WTC11 (cell line): Measurements from ENCODE around the gene CPNE9. TPM values are rescaled to one million over a fixed set of nuclear protein-coding genes. Genes with fewer than 3 reads are reported as not detected.

Experiments
- ATAC-seq: fragments of 200-7000 bp; cut with Tn5 transposase; 2 replicates; pipeline ENCODE4 v1.10.0; 2021; ENCODE audit warnings: mild to moderate bottlenecking, moderate library complexity
- CTCF ChIA-PET: fragments of 300-600 bp; sonication (Branson Sonifier 250); formaldehyde crosslinking; loops from one replicate; lab custom pipeline; 2021; ENCODE audit warnings: antibody characterized with exemption; lab: Charles Lee
- POLR2A ChIA-PET: fragments of 350-600 bp; sonication (Branson Sonifier 250); formaldehyde crosslinking; loops from one replicate; lab custom pipeline; 2021; ENCODE audit warnings: antibody characterized with exemption; lab: Charles Lee
- DNase-seq: peaks from one replicate; pipeline ENCODE4 v3.0.0; 2021; ENCODE audit warnings: low spot score
- H3K27ac Mint-ChIP-seq: 2 replicates; pipeline ENCODE4 v1.8.0; 2021; ENCODE audit warnings: mixed read lengths
- H3K27me3 Mint-ChIP-seq: 2 replicates; pipeline ENCODE4 v1.8.0; 2021; ENCODE audit warnings: low read depth, mild to moderate bottlenecking, moderate library complexity, mixed read lengths
- H3K36me3 Mint-ChIP-seq: 2 replicates; pipeline ENCODE4 v1.8.0; 2021; ENCODE audit warnings: mixed read lengths
- H3K4me1 Mint-ChIP-seq: 2 replicates; pipeline ENCODE4 v1.8.0; 2022; ENCODE audit warnings: mixed read lengths
- H3K4me3 Mint-ChIP-seq: 2 replicates; pipeline ENCODE4 v1.8.0; 2021; ENCODE audit warnings: mild to moderate bottlenecking, moderate library complexity, mixed read lengths
- H3K9me3 Mint-ChIP-seq: 2 replicates; pipeline ENCODE4 v1.8.0; 2021; ENCODE audit warnings: mixed read lengths
- ATF1 ChIP-seq: sonication (generic); formaldehyde crosslinking; IDR thresholded peaks from 2 replicates; pipeline ENCODE4 v1.8.1; 2023; ENCODE audit warnings: mild to moderate bottlenecking, moderate library complexity, missing genetic modification reagents
- ETV6 ChIP-seq: sonication (generic); formaldehyde crosslinking; IDR thresholded peaks from 2 replicates; pipeline ENCODE4 v1.8.1; 2022; ENCODE audit warnings: mild to moderate bottlenecking, missing genetic modification reagents
- FOXP1 ChIP-seq: sonication (generic); formaldehyde crosslinking; IDR thresholded peaks from 2 replicates; pipeline ENCODE4 v1.8.0; 2022; ENCODE audit warnings: missing genetic modification reagents, mild to moderate bottlenecking, moderate library complexity, borderline replicate concordance
- GRHL2 ChIP-seq: fragments of 250-450 bp; sonication (Bioruptor Pico); IDR thresholded peaks from 2 replicates; pipeline ENCODE4 v1.8.0; 2022; ENCODE audit warnings: mild to moderate bottlenecking, moderate library complexity; ENCODE audit not compliant: insufficient replicate concordance, severe bottlenecking
- HMGA2 ChIP-seq: fragments of 250-450 bp; sonication (Bioruptor Pico); IDR thresholded peaks from 2 replicates; pipeline ENCODE4 v1.4.0; 2021; ENCODE audit warnings: mild to moderate bottlenecking, moderate library complexity
- IRF2 ChIP-seq: sonication (generic); formaldehyde crosslinking; IDR thresholded peaks from 2 replicates; pipeline ENCODE4 v1.8.0; 2022; ENCODE audit warnings: low read depth, missing genetic modification reagents, borderline replicate concordance
- JUN ChIP-seq: sonication (generic); formaldehyde crosslinking; IDR thresholded peaks from 2 replicates; pipeline ENCODE4 v1.8.0; 2023; ENCODE audit warnings: mild to moderate bottlenecking, missing genetic modification reagents
- MYBL2 ChIP-seq: sonication (generic); formaldehyde crosslinking; IDR thresholded peaks from 2 replicates; pipeline ENCODE4 v1.8.1; 2023; ENCODE audit warnings: mild to moderate bottlenecking, moderate library complexity, missing genetic modification reagents
- NFE2L1 ChIP-seq: sonication (generic); formaldehyde crosslinking; IDR thresholded peaks from 2 replicates; pipeline ENCODE4 v1.8.1; 2023; ENCODE audit warnings: missing genetic modification reagents
- NR1H2 ChIP-seq: sonication (generic); formaldehyde crosslinking; IDR thresholded peaks from 2 replicates; pipeline ENCODE4 v1.9.0; 2021; ENCODE audit warnings: mild to moderate bottlenecking, moderate library complexity, missing genetic modification reagents
- NR3C1 ChIP-seq: sonication (generic); formaldehyde crosslinking; conservative IDR thresholded peaks from 2 replicates; pipeline ENCODE4 v1.8.1; 2023; ENCODE audit warnings: low read depth, mild to moderate bottlenecking, missing genetic modification reagents
- PRRX2 ChIP-seq: fragments of 250-450 bp; sonication (Bioruptor Pico); IDR thresholded peaks from 2 replicates; pipeline ENCODE4 v1.8.0; 2021; ENCODE audit warnings: mild to moderate bottlenecking
- RELA ChIP-seq: sonication (generic); formaldehyde crosslinking; IDR thresholded peaks from 2 replicates; pipeline ENCODE4 v1.8.1; 2022; ENCODE audit warnings: missing genetic modification reagents, mild to moderate bottlenecking, borderline replicate concordance
- RORB ChIP-seq: fragments of 250-450 bp; sonication (Bioruptor Pico); IDR thresholded peaks from 2 replicates; pipeline ENCODE4 v1.9.0; 2021; ENCODE audit warnings: mild to moderate bottlenecking
- SMAD3 ChIP-seq: sonication (generic); formaldehyde crosslinking; IDR thresholded peaks from 2 replicates; pipeline ENCODE4 v1.8.0; 2022; ENCODE audit warnings: missing genetic modification reagents, mild to moderate bottlenecking, borderline replicate concordance
- SP1 ChIP-seq: sonication (generic); formaldehyde crosslinking; conservative IDR thresholded peaks from 2 replicates; pipeline ENCODE4 v1.8.1; 2022; ENCODE audit warnings: missing genetic modification reagents
- TEAD1 ChIP-seq: sonication (generic); formaldehyde crosslinking; IDR thresholded peaks from 2 replicates; pipeline ENCODE4 v1.8.0; 2022; ENCODE audit warnings: mild to moderate bottlenecking, missing genetic modification reagents
- ZNF121 ChIP-seq: sonication (generic); formaldehyde crosslinking; IDR thresholded peaks from 2 replicates; pipeline ENCODE4 v1.8.0; 2023; ENCODE audit warnings: missing genetic modification reagents
- ZNF423 ChIP-seq: fragments of 250-450 bp; sonication (Bioruptor Pico); IDR thresholded peaks from 2 replicates; pipeline ENCODE4 v2.1.2; 2022; ENCODE audit warnings: mild to moderate bottlenecking, moderate library complexity
- total RNA-seq: library from RNA; stranded (reverse); gene quantifications from 3 replicates; pipeline ENCODE4 v1.2.3, GENCODE V29; 2021
- TF ChIP-seq, protein P1 (sequence below): sonication (generic); formaldehyde crosslinking; IDR thresholded peaks from 2 replicates; pipeline ENCODE4 v1.8.1; 2023; ENCODE audit warnings: mild to moderate bottlenecking, missing genetic modification reagents
- TF ChIP-seq, protein P2 (sequence below): sonication (generic); formaldehyde crosslinking; conservative IDR thresholded peaks from 2 replicates; pipeline ENCODE4 v1.8.1; 2022; ENCODE audit warnings: mild to moderate bottlenecking, missing genetic modification reagents
- TF ChIP-seq, protein P3 (sequence below): fragments of 250-450 bp; sonication (Bioruptor Pico); IDR thresholded peaks from 2 replicates; pipeline ENCODE4 v2.1.2; 2022; ENCODE audit warnings: mild to moderate bottlenecking, moderate library complexity
- TF ChIP-seq, protein P4 (sequence below): fragments of 250-450 bp; sonication (Bioruptor Pico); IDR thresholded peaks from 2 replicates; pipeline ENCODE4 v1.9.0; 2021; ENCODE audit warnings: mild to moderate bottlenecking
- TF ChIP-seq, protein P5 (sequence below): sonication (generic); formaldehyde crosslinking; IDR thresholded peaks from 2 replicates; pipeline ENCODE4 v1.8.1; 2023; ENCODE audit warnings: mild to moderate bottlenecking, missing genetic modification reagents, moderate library complexity
- TF ChIP-seq, protein P6 (sequence below): sonication (generic); formaldehyde crosslinking; IDR thresholded peaks from 2 replicates; pipeline ENCODE4 v1.8.0; 2023; ENCODE audit warnings: mild to moderate bottlenecking, missing genetic modification reagents
- TF ChIP-seq, protein P7 (sequence below): sonication (generic); formaldehyde crosslinking; IDR thresholded peaks from 2 replicates; pipeline ENCODE4 v1.8.1; 2023; ENCODE audit warnings: mild to moderate bottlenecking, moderate library complexity, missing genetic modification reagents
- TF ChIP-seq, protein P8 (sequence below): fragments of 200-600 bp; IDR thresholded peaks from 2 replicates; pipeline ENCODE4 v1.8.0; 2022; ENCODE audit warnings: antibody characterized with exemption

CPNE9 gene
- total RNA-seq, 1 experiment from 2014 or later, result 3.2 TPM

DNA sequence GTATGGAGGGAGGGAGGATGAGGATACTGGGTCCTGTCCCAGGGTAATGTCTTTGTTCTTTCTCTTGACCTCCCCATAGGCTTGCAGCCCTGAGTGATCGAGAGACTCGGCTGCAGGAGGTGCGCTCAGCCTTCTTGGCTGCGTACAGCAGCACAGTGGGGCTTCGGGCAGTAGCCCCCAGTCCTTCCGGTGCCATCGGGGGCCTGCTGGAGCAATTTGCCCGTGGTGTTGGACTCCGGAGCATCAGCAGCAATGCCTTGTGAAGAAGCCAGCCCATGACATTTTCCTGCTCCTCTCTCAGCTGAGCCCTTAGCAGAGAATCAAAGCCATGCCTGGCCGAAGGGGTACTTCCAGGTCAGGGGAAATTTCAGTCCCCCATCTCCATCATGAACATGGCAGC lies 1.9 kb upstream of the CPNE9 start:
- H3K27ac Mint-ChIP-seq, result no peak overlapping the region
- no peaks in the 10 kb centered on the region for H3K4me1 Mint-ChIP-seq
- no peak for DNase-seq
- H3K27me3 Mint-ChIP-seq, result peaks cover 27% of the 10 kb centered on the region
- ATAC-seq, result no peak
- TF ChIP-seq PRRX2 (CRISPR knock-in tag) (no peak), TEAD1 (no peak), NR3C1 (CRISPR knock-in tag) (no peak), RELA (CRISPR knock-in tag) (no peak), NFE2L1 (no peak), ZNF423 (CRISPR knock-in tag) (no peak), NR1H2 (CRISPR knock-in tag) (no peak), JUN (CRISPR knock-in tag) (no peak), RORB (CRISPR knock-in tag) (no peak), ATF1 (CRISPR knock-in tag) (no peak), SP1 (CRISPR knock-in tag) (no peak), ETV6 (CRISPR knock-in tag) (no peak), ZNF121 (CRISPR knock-in tag) (no peak), FOXP1 (no peak)
- TF ChIP-seq, protein P1, sequence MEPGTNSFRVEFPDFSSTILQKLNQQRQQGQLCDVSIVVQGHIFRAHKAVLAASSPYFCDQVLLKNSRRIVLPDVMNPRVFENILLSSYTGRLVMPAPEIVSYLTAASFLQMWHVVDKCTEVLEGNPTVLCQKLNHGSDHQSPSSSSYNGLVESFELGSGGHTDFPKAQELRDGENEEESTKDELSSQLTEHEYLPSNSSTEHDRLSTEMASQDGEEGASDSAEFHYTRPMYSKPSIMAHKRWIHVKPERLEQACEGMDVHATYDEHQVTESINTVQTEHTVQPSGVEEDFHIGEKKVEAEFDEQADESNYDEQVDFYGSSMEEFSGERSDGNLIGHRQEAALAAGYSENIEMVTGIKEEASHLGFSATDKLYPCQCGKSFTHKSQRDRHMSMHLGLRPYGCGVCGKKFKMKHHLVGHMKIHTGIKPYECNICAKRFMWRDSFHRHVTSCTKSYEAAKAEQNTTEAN (CRISPR knock-in tag), result no peak
- TF ChIP-seq, protein P2, sequence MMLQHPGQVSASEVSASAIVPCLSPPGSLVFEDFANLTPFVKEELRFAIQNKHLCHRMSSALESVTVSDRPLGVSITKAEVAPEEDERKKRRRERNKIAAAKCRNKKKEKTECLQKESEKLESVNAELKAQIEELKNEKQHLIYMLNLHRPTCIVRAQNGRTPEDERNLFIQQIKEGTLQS (CRISPR knock-in tag), result no peak
- TF ChIP-seq, protein P3, sequence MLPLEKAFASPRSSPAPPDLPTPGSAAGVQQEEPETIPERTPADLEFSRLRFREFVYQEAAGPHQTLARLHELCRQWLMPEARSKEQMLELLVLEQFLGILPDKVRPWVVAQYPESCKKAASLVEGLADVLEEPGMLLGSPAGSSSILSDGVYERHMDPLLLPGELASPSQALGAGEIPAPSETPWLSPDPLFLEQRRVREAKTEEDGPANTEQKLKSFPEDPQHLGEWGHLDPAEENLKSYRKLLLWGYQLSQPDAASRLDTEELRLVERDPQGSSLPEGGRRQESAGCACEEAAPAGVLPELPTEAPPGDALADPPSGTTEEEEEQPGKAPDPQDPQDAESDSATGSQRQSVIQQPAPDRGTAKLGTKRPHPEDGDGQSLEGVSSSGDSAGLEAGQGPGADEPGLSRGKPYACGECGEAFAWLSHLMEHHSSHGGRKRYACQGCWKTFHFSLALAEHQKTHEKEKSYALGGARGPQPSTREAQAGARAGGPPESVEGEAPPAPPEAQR (CRISPR knock-in tag), result no peak
- TF ChIP-seq, protein P4, sequence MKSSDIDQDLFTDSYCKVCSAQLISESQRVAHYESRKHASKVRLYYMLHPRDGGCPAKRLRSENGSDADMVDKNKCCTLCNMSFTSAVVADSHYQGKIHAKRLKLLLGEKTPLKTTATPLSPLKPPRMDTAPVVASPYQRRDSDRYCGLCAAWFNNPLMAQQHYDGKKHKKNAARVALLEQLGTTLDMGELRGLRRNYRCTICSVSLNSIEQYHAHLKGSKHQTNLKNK (CRISPR knock-in tag), result no peak
- H3K9me3 Mint-ChIP-seq, result no peaks in the 10 kb centered on the region
- H3K4me3 Mint-ChIP-seq, result no peak overlapping the region
- ChIA-PET POLR2A (no interaction called here), CTCF (no interaction called here)
- H3K36me3 Mint-ChIP-seq, result no peaks in the 10 kb centered on the region

DNA sequence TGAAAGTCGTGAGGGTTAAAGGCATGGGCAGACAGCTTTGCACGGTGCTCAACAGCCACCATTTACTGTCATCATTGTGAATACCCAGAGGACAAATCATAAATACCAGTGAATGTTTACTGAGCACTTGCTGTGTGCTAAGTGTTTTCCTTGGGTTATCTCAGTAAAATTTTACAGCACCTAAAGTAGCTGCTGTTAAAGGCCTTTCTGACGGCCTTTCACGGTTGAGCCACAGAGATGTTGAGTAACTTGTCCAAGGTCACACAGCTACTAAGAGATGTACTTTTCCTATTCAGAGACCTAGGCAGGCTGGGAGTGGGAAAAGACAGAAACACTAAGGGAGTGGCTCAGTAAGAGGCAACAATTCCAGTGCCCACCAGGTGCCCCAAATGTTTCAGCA lies 393 bp upstream of the CPNE9 start:
- H3K9me3 Mint-ChIP-seq, result no peaks in the 10 kb centered on the region
- no peaks in the 10 kb centered on the region for H3K4me1 Mint-ChIP-seq
- ChIA-PET CTCF (interaction anchor here (1.0 to 2.5 kb wide), 2 partner anchors 24 to 202 kb away, joined by 4 to 20 read pairs; no protein-coding TSS in a partner anchor), POLR2A (no interaction called here)
- no peaks in the 10 kb centered on the region for H3K36me3 Mint-ChIP-seq
- ATAC-seq (no peak), DNase-seq (no peak)
- peak overlapping the region; percentile 47 for H3K4me3 Mint-ChIP-seq
- peaks cover 36% of the 10 kb centered on the region for H3K27me3 Mint-ChIP-seq
- no peak overlapping the region for H3K27ac Mint-ChIP-seq
- no peak for TF ChIP-seq IRF2 (CRISPR knock-in tag)
- TF ChIP-seq GRHL2 (CRISPR knock-in tag), result no peak
- no peak for TF ChIP-seq JUN (CRISPR knock-in tag)
- TF ChIP-seq NR3C1 (CRISPR knock-in tag), result no peak
- TF ChIP-seq, protein P5, sequence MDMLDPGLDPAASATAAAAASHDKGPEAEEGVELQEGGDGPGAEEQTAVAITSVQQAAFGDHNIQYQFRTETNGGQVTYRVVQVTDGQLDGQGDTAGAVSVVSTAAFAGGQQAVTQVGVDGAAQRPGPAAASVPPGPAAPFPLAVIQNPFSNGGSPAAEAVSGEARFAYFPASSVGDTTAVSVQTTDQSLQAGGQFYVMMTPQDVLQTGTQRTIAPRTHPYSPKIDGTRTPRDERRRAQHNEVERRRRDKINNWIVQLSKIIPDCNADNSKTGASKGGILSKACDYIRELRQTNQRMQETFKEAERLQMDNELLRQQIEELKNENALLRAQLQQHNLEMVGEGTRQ (CRISPR knock-in tag), result no peak
- TF ChIP-seq, protein P6, sequence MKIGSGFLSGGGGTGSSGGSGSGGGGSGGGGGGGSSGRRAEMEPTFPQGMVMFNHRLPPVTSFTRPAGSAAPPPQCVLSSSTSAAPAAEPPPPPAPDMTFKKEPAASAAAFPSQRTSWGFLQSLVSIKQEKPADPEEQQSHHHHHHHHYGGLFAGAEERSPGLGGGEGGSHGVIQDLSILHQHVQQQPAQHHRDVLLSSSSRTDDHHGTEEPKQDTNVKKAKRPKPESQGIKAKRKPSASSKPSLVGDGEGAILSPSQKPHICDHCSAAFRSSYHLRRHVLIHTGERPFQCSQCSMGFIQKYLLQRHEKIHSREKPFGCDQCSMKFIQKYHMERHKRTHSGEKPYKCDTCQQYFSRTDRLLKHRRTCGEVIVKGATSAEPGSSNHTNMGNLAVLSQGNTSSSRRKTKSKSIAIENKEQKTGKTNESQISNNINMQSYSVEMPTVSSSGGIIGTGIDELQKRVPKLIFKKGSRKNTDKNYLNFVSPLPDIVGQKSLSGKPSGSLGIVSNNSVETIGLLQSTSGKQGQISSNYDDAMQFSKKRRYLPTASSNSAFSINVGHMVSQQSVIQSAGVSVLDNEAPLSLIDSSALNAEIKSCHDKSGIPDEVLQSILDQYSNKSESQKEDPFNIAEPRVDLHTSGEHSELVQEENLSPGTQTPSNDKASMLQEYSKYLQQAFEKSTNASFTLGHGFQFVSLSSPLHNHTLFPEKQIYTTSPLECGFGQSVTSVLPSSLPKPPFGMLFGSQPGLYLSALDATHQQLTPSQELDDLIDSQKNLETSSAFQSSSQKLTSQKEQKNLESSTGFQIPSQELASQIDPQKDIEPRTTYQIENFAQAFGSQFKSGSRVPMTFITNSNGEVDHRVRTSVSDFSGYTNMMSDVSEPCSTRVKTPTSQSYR, result no peak
- TF ChIP-seq FOXP1, result no peak
- no peak for TF ChIP-seq MYBL2
- no peak for TF ChIP-seq SMAD3
- TF ChIP-seq, protein P7, sequence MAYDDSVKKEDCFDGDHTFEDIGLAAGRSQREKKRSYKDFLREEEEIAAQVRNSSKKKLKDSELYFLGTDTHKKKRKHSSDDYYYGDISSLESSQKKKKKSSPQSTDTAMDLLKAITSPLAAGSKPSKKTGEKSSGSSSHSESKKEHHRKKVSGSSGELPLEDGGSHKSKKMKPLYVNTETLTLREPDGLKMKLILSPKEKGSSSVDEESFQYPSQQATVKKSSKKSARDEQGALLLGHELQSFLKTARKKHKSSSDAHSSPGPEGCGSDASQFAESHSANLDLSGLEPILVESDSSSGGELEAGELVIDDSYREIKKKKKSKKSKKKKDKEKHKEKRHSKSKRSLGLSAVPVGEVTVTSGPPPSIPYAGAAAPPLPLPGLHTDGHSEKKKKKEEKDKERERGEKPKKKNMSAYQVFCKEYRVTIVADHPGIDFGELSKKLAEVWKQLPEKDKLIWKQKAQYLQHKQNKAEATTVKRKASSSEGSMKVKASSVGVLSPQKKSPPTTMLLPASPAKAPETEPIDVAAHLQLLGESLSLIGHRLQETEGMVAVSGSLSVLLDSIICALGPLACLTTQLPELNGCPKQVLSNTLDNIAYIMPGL (CRISPR knock-in tag), result no peak
- TF ChIP-seq, protein P8, sequence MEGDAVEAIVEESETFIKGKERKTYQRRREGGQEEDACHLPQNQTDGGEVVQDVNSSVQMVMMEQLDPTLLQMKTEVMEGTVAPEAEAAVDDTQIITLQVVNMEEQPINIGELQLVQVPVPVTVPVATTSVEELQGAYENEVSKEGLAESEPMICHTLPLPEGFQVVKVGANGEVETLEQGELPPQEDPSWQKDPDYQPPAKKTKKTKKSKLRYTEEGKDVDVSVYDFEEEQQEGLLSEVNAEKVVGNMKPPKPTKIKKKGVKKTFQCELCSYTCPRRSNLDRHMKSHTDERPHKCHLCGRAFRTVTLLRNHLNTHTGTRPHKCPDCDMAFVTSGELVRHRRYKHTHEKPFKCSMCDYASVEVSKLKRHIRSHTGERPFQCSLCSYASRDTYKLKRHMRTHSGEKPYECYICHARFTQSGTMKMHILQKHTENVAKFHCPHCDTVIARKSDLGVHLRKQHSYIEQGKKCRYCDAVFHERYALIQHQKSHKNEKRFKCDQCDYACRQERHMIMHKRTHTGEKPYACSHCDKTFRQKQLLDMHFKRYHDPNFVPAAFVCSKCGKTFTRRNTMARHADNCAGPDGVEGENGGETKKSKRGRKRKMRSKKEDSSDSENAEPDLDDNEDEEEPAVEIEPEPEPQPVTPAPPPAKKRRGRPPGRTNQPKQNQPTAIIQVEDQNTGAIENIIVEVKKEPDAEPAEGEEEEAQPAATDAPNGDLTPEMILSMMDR, result no peak
- no peak for TF ChIP-seq RELA (CRISPR knock-in tag)
- TF ChIP-seq TEAD1, result no peak
- TF ChIP-seq HMGA2 (CRISPR knock-in tag), result no peak
